Chondrocyte (in vitro differentiated cells): Measurements from ENCODE around the gene MFAP3L. TPM values are rescaled to one million over a fixed set of nuclear protein-coding genes. Genes with fewer than 3 reads are reported as not detected.
A peak's percentile ranks its signal among the peaks of the same experiment; 100 is the strongest.

Source experiments
- DNase-seq: peaks from one replicate; pipeline ENCODE4 v3.0.0; 2021; ENCODE audit warnings: mixed read lengths, low spot score
- H3K27ac Mint-ChIP-seq: one replicate; pipeline ENCODE4 v1.8.0; 2021; ENCODE audit warnings: mild to moderate bottlenecking, moderate library complexity, mixed read lengths; ENCODE audit not compliant: unreplicated experiment
- H3K27me3 Mint-ChIP-seq: 2 replicates; pipeline ENCODE4 v1.8.0; 2021; ENCODE audit warnings: low read depth, mixed read lengths
- H3K36me3 Mint-ChIP-seq: 2 replicates; pipeline ENCODE4 v1.8.0; 2021; ENCODE audit warnings: low read depth, mixed read lengths
- H3K4me1 Mint-ChIP-seq: 2 replicates; pipeline ENCODE4 v1.8.0; 2021; ENCODE audit warnings: low read depth, mild to moderate bottlenecking, mixed read lengths
- H3K4me3 Mint-ChIP-seq: one replicate; pipeline ENCODE4 v1.8.0; 2021; ENCODE audit warnings: mild to moderate bottlenecking, moderate library complexity, mixed read lengths; ENCODE audit not compliant: unreplicated experiment
- H3K9me3 Mint-ChIP-seq: 2 replicates; pipeline ENCODE4 v1.8.0; 2021; ENCODE audit warnings: low read depth, mixed read lengths
- total RNA-seq: library from RNA; stranded (reverse); gene quantifications from 3 replicates; pipeline ENCODE4 v1.2.1, GENCODE V29; 2021
- TF ChIP-seq, protein P1 (sequence below): fragments of 200-600 bp; sonication (generic); IDR thresholded peaks from 2 replicates; pipeline ENCODE4 v1.5.0; 2021; ENCODE audit warnings: antibody characterized with exemption, mild to moderate bottlenecking, moderate library complexity

The MFAP3L gene
- total RNA-seq, 1 donor from 2014 or later: 13.1 TPM

DNA sequence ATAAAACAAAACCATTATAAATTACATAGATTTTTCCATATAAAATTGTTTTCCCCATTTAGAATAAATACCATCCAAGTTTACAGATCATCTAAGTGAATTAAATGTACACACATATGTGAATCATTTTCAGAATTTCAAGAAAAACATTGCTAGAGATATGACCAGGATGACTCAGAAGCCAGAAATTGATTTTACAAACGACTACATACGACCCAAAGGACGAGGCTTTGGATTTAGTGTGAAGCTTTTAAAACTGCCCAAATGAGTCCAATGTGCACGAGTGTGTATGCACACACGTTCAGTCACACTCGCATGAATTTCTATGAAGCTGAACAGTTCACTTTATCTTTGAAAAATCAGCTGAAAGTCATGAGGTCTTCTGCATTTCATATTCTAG lies 37.9 kb downstream of the MFAP3L start:
- Mint-ChIP-seq H3K4me3 (no peak overlapping the region), H3K9me3 (no peaks in the 10 kb centered on the region), H3K27ac (peak overlapping the region; percentile 36), H3K27me3 (no peaks in the 10 kb centered on the region), H3K4me1 (peaks cover 22% of the 10 kb centered on the region), H3K36me3 (peaks cover 9% of the 10 kb centered on the region)
- DNase-seq: no peak
- TF ChIP-seq, protein P1, sequence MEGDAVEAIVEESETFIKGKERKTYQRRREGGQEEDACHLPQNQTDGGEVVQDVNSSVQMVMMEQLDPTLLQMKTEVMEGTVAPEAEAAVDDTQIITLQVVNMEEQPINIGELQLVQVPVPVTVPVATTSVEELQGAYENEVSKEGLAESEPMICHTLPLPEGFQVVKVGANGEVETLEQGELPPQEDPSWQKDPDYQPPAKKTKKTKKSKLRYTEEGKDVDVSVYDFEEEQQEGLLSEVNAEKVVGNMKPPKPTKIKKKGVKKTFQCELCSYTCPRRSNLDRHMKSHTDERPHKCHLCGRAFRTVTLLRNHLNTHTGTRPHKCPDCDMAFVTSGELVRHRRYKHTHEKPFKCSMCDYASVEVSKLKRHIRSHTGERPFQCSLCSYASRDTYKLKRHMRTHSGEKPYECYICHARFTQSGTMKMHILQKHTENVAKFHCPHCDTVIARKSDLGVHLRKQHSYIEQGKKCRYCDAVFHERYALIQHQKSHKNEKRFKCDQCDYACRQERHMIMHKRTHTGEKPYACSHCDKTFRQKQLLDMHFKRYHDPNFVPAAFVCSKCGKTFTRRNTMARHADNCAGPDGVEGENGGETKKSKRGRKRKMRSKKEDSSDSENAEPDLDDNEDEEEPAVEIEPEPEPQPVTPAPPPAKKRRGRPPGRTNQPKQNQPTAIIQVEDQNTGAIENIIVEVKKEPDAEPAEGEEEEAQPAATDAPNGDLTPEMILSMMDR: no peak

DNA sequence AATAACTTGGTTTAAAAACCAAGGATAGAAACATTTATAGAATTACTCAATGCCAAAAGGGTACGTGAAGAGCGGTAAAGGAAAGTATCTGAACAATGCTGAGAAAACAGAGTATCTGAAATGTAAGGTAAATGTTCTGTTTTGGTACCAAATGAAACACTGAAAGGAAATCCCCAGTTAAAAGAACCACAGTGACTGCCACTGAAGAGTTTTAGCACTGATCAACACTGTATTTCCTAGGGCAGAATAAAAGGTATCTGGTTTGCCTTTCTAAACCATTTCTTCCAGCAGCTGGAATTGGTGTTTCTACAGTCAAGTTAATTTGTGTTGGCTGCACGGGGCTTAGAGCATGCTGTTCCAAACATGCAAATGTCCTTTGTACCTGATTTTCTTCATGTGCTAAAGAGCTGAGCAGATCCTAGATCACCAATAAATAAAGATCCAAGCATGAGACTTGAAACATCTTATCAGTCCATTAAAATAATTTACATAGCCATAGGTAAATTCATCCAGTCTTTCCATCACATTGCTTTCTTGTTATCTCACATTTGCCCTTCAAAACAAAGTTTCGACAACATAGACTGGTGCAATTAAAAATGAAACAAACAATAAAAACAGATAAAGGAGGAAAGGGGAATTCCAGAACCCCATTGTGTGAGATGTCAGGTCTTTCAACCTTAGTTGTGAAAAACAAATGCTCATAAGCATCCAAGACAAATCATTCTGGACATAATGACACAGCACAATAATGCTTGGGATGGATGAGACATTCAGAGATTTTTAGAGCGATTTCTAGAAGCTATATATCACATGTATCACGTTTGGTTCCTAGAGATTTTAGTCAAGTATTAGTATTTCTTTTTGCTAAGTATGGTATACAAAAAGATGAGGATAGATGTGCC lies 38.6 kb downstream of the MFAP3L start:
- no peaks in the 10 kb centered on the region for H3K9me3 Mint-ChIP-seq
- no peak overlapping the region for H3K27ac Mint-ChIP-seq
- no peak for DNase-seq
- peaks cover 9% of the 10 kb centered on the region for H3K36me3 Mint-ChIP-seq
- TF ChIP-seq, protein P1: no peak
- H3K27me3 Mint-ChIP-seq: no peaks in the 10 kb centered on the region
- no peak overlapping the region for H3K4me3 Mint-ChIP-seq
- H3K4me1 Mint-ChIP-seq: peaks cover 22% of the 10 kb centered on the region

DNA sequence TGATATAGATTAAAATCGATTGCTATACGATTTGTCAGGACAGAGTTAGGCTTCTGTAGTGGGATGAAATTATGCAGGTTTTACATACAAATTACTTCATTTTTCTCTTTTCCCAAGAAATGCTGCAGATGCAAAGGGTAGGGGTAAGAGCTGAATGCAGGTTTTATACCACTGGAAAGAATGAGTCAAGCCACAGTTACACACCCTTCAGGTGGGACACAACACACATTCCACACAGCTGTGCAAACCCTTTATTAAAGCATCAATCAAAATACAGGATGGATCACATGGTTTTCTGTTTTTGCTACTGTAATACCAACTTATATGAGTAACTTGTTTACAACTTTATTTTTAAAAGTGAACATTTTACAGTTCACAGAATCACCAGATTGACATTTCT lies 39.8 kb downstream of the MFAP3L start:
- H3K36me3 Mint-ChIP-seq: peaks cover 1% of the 10 kb centered on the region
- H3K9me3 Mint-ChIP-seq: no peaks in the 10 kb centered on the region
- H3K4me3 Mint-ChIP-seq: no peak overlapping the region
- peaks cover 22% of the 10 kb centered on the region for H3K4me1 Mint-ChIP-seq
- TF ChIP-seq, protein P1: no peak
- no peak overlapping the region for H3K27ac Mint-ChIP-seq
- DNase-seq: no peak
- H3K27me3 Mint-ChIP-seq: no peaks in the 10 kb centered on the region

DNA sequence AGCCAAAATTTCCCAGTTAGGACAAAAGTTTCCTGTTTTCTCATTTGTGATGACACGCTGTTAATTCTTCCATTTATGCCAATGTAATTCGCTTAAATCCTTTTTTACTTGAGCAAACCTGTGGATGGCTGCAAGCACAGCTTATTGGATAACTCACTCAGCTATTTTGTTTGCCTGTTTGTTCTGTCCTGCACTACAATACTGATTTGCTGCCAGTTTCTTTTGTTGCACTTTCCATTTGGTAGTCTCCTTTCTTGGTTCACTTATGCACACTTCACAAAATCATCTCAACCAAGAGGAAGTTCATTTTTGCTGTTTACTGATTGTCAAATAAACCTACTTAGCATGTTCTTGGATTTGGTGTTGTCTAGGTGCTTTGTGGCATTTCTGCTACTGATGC lies 40.3 kb downstream of the MFAP3L start:
- Mint-ChIP-seq H3K9me3 (no peaks in the 10 kb centered on the region), H3K4me1 (peaks cover 22% of the 10 kb centered on the region), H3K4me3 (no peak overlapping the region), H3K27me3 (no peaks in the 10 kb centered on the region), H3K36me3 (no peaks in the 10 kb centered on the region), H3K27ac (no peak overlapping the region)
- TF ChIP-seq, protein P1: no peak
- DNase-seq: no peak

DNA sequence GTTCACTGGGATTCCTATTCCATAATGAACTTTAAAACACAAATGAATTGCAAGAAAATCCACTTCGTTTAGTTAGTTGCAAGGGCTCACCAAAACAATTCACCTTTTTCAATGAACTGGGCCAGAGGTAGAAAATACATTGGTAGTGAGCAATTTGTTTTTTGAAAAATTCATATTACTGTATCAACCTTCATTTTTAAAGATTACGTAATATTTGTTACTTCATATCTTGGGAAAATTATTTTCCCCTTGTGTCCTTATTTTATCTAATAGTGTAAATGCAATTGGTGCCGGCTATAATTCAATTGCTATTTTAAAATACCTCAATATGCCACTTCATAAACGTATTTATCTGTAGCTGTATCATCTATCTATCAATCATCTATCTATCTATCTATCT lies 41.5 kb downstream of the MFAP3L start:
- Mint-ChIP-seq H3K27ac (no peak overlapping the region), H3K9me3 (no peaks in the 10 kb centered on the region), H3K36me3 (no peaks in the 10 kb centered on the region), H3K27me3 (no peaks in the 10 kb centered on the region), H3K4me3 (no peak overlapping the region), H3K4me1 (peaks cover 22% of the 10 kb centered on the region)
- no peak for DNase-seq
- TF ChIP-seq, protein P1: no peak
